Activated CD8-positive, alpha-beta memory T cell treated with anti-CD3 and anti-CD28 coated beads, Interleukin-2, amount 50 U/mL, for 24 hours (primary cell): ENCODE results near the gene PTPRS.
"Not testable (repeated sequence)": the region's sequence is repeated elsewhere in the genome, so short reads cannot be mapped to it uniquely, and the experiment has no call there.

ENCODE experiments used
- DNase-seq: peaks from one replicate; pipeline ENCODE4 v3.0.0-alpha.2; 2020; ENCODE audit errors: extremely low read depth

The PTPRS gene

GRCh38 chr19:5333581-5334365 lies 6.8 kb downstream of the PTPRS start:
- no peak for DNase-seq

DNA sequence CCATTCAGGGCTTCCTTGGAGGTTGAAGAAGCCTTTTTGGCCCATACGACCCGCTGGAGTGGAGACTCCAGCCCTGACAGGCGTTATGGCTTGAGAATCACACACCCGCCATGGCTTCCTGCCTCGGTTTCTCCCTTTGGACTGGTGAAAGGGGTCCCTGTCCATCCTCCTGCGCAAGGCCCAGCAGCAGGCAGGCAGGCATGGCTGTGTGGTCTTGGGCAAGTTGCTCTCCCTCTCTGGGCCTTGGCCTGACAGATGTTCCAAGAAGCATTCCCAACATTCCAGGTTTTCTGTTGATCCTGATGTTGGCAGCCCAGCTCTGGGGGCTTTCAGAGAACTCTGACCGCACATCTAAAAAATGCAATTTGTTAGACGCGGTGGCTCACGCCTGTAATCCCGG lies 8.1 kb downstream of the PTPRS start:
- DNase-seq = no peak

DNA sequence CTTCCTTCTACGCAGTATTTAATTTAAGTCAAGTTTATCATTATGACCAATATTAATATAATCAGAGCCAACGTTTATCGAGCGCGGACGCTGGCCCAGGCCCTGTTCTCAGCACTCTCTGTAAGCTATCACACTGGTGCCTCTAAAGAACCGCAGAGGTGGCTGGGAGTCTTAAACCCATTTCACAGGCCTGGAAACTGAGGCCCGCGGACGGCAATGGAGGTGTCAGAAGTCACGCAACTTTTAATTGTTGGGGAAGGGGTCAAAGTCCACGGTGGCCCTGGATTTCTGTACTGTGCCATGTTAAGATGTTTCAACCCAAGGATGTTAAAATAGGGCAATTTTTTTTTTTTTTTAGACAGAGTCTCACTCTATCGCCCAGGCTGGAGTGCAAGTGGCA lies 8.8 kb downstream of the PTPRS start:
- no peak for DNase-seq

DNA sequence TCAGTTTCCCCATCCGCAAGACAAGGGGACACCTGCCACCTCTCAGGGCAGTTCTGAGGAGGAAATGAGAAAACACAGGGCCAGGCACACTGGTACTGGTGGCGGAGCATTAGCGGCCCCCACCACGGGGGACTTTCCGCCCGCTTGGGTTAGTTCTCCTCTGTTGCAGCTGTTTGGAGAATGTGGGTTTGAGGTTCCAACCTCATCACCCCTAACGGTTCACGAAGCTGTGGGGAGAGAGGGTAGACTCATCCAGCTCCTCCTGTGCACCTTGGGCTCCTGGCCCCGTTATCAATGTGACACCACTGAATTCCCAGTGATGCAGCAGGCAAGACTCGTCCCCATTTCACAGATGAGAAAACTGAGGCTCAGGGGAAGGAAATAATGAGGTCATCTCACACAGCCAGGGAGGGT lies 10.3 kb downstream of the PTPRS start:
- no peak for DNase-seq

GRCh38 chr19:5329141-5329540 lies 11.5 kb downstream of the PTPRS start:
- no peak for DNase-seq

GRCh38 chr19:5328407-5328806 lies 12.2 kb downstream of the PTPRS start:
- DNase-seq = not testable (repeated sequence)

DNA sequence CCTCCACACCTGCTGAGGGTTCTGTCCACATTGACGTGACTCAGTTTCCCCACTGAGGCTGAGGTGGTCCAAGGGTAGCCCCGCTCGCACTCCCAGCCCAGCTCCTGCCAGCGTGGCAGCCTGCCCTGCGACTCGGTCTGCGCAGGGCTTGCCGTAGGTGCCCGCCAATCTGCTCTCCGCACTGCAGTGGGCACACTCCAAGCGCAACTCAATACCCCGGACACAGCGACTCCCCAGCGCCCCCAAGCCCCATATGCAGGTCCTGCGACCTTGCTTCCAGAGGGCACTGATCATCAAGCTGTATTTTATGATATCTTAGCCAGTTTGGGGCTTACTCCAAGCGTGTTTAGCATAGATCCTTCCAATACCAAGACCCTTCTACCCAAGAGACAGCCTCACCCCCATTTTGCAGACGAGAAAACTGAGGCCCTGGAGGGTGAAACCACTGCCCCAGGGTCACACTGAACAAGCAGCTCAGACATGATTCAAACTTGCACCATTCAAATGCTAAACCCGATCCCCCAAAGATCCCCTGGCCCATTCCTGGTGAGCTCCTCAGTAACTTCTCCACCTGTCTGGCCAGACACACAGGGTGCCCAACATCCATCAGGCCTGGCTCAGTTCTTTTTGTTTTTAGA lies 13.5 kb downstream of the PTPRS start:
- DNase-seq = no peak

- no peak for DNase-seq
Observed at GRCh38 chr19:5326545-5326944, 14.1 kb downstream of the PTPRS start.

GRCh38 chr19:5324947-5325346 lies 15.7 kb downstream of the PTPRS start:
- no peak for DNase-seq

- no peak for DNase-seq
Observed at GRCh38 chr19:5323475-5323811, 17.2 kb downstream of the PTPRS start.

GRCh38 chr19:5321851-5322681 lies 18.5 kb downstream of the PTPRS start:
- DNase-seq = no peak

GRCh38 chr19:5321066-5321642 lies 19.5 kb downstream of the PTPRS start:
- DNase-seq = no peak

- DNase-seq = no peak
Observed at GRCh38 chr19:5319516-5319915, 21.1 kb downstream of the PTPRS start.

- DNase-seq = no peak
Observed at GRCh38 chr19:5318306-5318705, 22.3 kb downstream of the PTPRS start.

GRCh38 chr19:5317321-5317720 lies 23.3 kb downstream of the PTPRS start:
- DNase-seq = no peak

DNA sequence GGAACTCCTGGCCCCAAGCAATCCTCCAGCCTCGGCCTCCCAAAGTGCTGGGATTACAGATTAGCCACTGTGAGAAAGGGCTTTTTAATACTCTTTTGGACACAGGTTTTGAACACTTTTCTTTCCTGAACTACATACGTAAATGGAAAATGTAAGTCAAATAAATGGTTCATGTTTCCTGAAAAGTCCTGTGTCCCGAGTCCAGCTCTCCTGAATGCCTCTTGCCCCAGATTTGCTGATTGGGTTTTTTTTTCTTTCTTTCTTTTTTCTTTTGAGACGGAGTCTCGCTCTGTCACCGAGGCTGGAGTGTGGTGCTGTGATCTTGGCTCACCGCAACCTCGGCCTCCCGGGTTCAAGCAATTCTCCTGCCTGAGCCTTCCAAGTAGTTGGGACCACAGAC lies 24.5 kb downstream of the PTPRS start:
- DNase-seq = no peak

GRCh38 chr19:5314907-5315298 lies 25.7 kb downstream of the PTPRS start:
- no peak for DNase-seq

DNA sequence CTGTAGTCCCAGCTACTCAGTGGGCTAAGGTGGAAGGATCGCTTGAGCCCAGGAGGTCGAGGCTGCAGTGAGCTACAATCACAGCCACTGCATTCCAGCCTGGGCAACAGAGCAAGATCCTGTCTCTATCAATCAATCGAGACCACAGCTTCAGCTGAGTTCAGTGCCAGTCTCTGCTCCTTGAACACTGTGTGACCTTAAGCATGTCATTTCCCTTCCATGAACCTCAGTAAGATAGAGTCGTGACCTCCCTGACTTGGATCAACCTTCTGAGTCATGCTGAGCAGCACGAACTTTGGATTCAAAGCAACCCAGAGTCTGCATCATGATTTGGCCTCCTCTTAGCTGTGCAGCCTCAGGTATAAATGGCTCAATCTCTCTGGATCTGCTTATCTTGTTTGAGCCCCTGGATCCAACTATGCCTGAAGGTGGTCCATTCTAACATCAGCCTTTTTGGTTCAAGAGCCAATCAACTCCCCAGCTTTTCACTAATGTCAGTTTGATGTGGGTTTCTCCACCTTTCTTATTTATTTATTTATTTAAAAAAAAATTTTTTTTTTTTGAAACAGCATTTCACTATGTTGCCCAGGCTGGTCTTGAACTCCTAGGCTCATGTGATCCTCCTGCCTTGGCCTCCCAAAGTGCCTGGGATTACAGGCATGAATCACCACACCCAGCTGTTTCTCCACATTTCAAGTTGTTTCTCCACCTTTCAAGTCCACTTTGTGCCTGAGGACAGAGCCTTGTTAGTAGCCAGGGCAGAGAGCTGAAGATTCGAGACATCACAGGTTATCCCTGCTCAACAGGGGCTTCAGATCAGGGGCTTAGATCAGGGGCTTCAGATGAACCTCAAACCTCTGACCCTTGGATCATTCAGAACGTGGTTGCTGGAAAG lies 26.4 kb downstream of the PTPRS start:
- DNase-seq = no peak

GRCh38 chr19:5313307-5313706 lies 27.3 kb downstream of the PTPRS start:
- DNase-seq = no peak

DNA sequence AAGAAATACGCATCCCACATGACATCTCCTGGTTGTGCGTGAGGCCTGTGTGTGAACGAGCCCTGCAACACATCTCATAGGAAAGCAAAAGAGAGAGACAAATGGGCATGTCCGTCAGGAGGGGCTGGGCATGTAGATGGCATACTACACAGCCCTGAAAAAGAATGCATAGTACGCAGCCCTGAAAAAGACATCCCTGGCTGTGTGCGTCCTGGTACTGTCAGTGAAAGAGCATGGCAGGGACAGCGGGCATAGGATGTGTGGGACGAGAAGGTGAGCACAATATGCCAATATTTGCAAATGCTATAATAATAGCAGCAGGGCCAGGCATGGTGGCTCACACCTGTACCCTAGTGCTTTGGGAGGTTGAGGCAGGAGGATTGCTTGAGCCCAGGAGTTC lies 28.6 kb downstream of the PTPRS start:
- no peak for DNase-seq

DNA sequence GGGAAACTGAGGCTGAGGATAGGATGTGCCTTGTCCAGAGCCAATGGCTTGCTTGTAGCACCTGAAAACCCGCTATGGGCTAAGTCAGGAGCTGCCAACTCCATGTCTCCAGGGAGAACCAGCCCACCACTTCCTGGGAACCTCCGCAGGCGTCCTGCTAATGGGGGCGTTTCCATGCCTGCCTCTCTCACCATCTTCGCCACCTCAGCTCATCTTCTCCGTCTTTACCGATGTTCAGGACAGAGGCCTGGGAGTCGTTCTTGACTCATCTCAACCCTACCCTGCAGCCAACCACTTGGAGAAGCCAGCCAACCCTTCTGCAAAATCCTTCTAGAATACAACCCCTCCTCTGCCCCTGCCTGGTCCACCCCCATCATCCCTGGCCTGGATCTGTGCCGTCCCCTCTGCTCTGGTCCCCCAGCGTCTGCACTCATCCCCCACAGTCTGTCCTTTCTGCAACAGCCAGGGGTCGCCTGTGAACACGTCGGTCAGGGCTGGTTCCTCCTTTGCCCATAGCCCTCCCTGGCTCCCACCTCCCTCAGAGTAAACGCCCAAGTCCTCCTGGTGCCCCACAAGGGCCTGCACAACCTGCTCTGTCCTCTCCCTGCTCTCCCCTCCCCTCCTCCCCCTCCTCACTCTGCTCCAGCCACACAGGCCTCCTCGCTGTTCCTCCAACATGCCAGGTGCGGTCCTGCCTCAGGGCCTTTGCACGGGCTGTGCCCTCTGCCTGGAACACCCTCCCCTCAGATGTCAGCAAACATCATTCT lies 31.0 kb downstream of the PTPRS start:
- no peak for DNase-seq
